Aorta (tissue), 5 donors: Measurements from ENCODE around the gene RIT1. TPM values are rescaled to one million over a fixed set of nuclear protein-coding genes. Genes with fewer than 3 reads are reported as not detected.

ENCODE experiments used
- ATAC-seq: fragments of 200-7000 bp; cut with Tn5 transposase; one replicate; pipeline ENCODE4 v1.9.1; 2022; ENCODE audit warnings: moderate library complexity; ENCODE audit not compliant: low FRiP score
- DNase-seq, 2 donors: peaks; one replicate each; pipeline ENCODE4 v3.0.0-alpha.2; 2020
- H3K27ac ChIP-seq, 2 donors: one replicate each; pipeline ENCODE4 v1.5.1; 2013; ENCODE audit warnings: low read length in 2 of 2, mild to moderate bottlenecking in 2 of 2, moderate library complexity in 2 of 2, control low read depth in 1 of 2, inconsistent platforms in 1 of 2, low read depth in 1 of 2
- H3K27me3 ChIP-seq, 2 donors: one replicate each; pipeline ENCODE4 v1.6.1; 2013; ENCODE audit warnings: control low read depth in 1 of 2, low read length in 1 of 2, mild to moderate bottlenecking in 1 of 2, moderate library complexity in 1 of 2; ENCODE audit not compliant: insufficient read depth in 2 of 2, control insufficient read depth in 1 of 2
- H3K36me3 ChIP-seq, 2 donors: one replicate each; pipeline ENCODE4 v1.6.1; 2013; ENCODE audit warnings: control low read depth in 1 of 2, low read length in 1 of 2, mild to moderate bottlenecking in 1 of 2; ENCODE audit not compliant: insufficient read depth in 2 of 2, control insufficient read depth in 1 of 2
- H3K4me1 ChIP-seq, 2 donors: one replicate each; pipeline ENCODE4 v1.6.1; 2013; ENCODE audit warnings: low read length in 2 of 2, control low read depth in 1 of 2, mild to moderate bottlenecking in 1 of 2, moderate library complexity in 1 of 2; ENCODE audit not compliant: insufficient read depth in 2 of 2, control insufficient read depth in 1 of 2
- H3K4me3 ChIP-seq, 2 donors: one replicate each; pipeline ENCODE4 v1.5.1; 2013; ENCODE audit warnings: low read length in 2 of 2, control low read depth in 1 of 2, mild to moderate bottlenecking in 1 of 2
- H3K9me3 ChIP-seq: one replicate; pipeline ENCODE4 v1.6.1; 2013; ENCODE audit warnings: mild to moderate bottlenecking, low read length; ENCODE audit not compliant: control insufficient read depth
- WGBS, 2 donors: extraction: QIAGEN DNeasy Blood & Tissue Kit; methylation state at CpG; one replicate each; pipeline ENCODE4 v1.1.7; 2013; 5-methylcytosine and 5-hydroxymethylcytosine counted together
- intact Hi-C, 2 donors: fragments of 100-400 bp; cut with DNase I; formaldehyde crosslinking; loops; one replicate each; pipeline versions ENCODE4 v1.14.2 to v1.15.0; 2022
- polyA plus RNA-seq, 2 donors: library from polyadenylated mRNA; stranded (reverse); fragments of 200-250 nt; gene quantifications; one replicate each; pipeline ENCODE4 v1.2.3, GENCODE V29; 2013
- total RNA-seq, 2 donors: library from RNA; stranded (reverse); fragmentation: NEBNext Ultra II Directional; extraction: Animal tissue kit (Norgen Biotek cat#: 25700); gene quantifications; one replicate each; pipeline ENCODE4 v1.2.1, GENCODE V29; 2021
- donor health status: healthy with polysubstance abuse.
- donor health status: Bipolar disorder and iron deficiency.
- donor health status: DM: no; HTN: no; CAD: no.
- donor health status: DM: no; HTN: no; CAD: no.
- donor health status: DM: yes; HTN: yes; CAD: no.

The RIT1 gene
- total and polyA plus RNA-seq, 4 donors = 16.4 to 49.9 (median 34.3) TPM

GRCh38 chr1:155890251-155890650, 20.9 kb downstream of the RIT1 start:
- 39 to 46% methylated on average over 3 of the region's 3 CpGs for WGBS, 2 donors
- no peak for DNase-seq
- intact Hi-C loops = loop anchor here in 1 of 2 donors (5.0 kb wide), 1 partner anchor 33 kb away; the partner anchor contains the start of genes GON4L and SYT11
- H3K4me1 ChIP-seq = no peaks in the 10 kb centered on the region
- H3K27ac ChIP-seq = peak overlapping the region in 1 of 2 donors; percentile 36
- H3K27me3 ChIP-seq = no peaks in the 10 kb centered on the region
- H3K9me3 ChIP-seq = no peaks in the 10 kb centered on the region
- H3K36me3 ChIP-seq = no peaks in the 10 kb centered on the region
- no peak overlapping the region for H3K4me3 ChIP-seq
- no peak for ATAC-seq

GRCh38 chr1:155889566-155889965, 21.6 kb downstream of the RIT1 start:
- H3K4me1 ChIP-seq = no peaks in the 10 kb centered on the region
- no peaks in the 10 kb centered on the region for H3K36me3 ChIP-seq
- no peaks in the 10 kb centered on the region for H3K9me3 ChIP-seq
- no peak overlapping the region for H3K4me3 ChIP-seq
- no peaks in the 10 kb centered on the region for H3K27me3 ChIP-seq
- 35 to 38% methylated on average over 2 of the region's 2 CpGs for WGBS, 2 donors
- DNase-seq (no peak), ATAC-seq (no peak)
- H3K27ac ChIP-seq = no peak overlapping the region
- intact Hi-C loops = no loop called here

DNA sequence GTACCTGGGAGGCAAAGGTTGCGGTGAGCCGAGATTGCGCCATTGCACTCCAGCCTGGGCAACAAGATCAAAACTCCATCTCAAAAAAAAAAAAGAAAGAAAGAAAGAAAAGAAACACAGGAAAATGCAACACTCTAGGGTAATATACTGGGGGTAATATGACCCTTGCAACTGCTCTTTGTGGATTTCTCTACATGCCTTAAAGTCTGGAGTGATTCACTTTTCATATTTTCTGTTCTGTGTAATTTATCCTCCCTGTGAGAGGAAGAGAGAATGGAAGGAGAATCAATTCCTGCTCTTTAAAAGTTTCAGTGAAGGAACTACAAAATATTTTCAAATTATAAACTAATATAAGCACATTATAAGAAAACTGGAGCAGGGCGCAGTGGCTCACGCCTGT, 22.7 kb downstream of the RIT1 start:
- H3K4me3 ChIP-seq = no peak overlapping the region
- ATAC-seq = no peak

GRCh38 chr1:155884982-155885381, 26.2 kb downstream of the RIT1 start:
- Histone ChIP-seq H3K4me1 (no peaks in the 10 kb centered on the region), H3K27ac (no peak overlapping the region), H3K4me3 (no peak overlapping the region), H3K27me3 (no peaks in the 10 kb centered on the region), H3K9me3 (no peaks in the 10 kb centered on the region), H3K36me3 (peaks cover 0 to 3% of the 10 kb centered on the region in 2 donors)
- DNase-seq = no peak
- intact Hi-C loops = no loop called here
- ATAC-seq = no peak

More for the DNA sequence above, 22.7 kb downstream of the RIT1 start:
- Histone ChIP-seq H3K9me3 (no peaks in the 10 kb centered on the region), H3K27me3 (no peaks in the 10 kb centered on the region), H3K27ac (no peak overlapping the region), H3K36me3 (no peaks in the 10 kb centered on the region), H3K4me1 (no peaks in the 10 kb centered on the region)
- no peak for DNase-seq
- WGBS, 2 donors = 97 to 99% methylated on average over 5 of the region's 5 CpGs
- intact Hi-C loops = no loop called here

GRCh38 chr1:155884031-155884960, 26.9 kb downstream of the RIT1 start:
- H3K9me3 ChIP-seq = no peaks in the 10 kb centered on the region
- H3K27ac ChIP-seq = peak overlapping the region in 1 of 2 donors; percentile 10
- no peak overlapping the region for H3K4me3 ChIP-seq
- intact Hi-C loops = no loop called here
- DNase-seq (no peak), ATAC-seq (no peak)
- peaks cover 0 to 3% of the 10 kb centered on the region in 2 donors for H3K36me3 ChIP-seq
- H3K4me1 ChIP-seq = no peaks in the 10 kb centered on the region
- no peaks in the 10 kb centered on the region for H3K27me3 ChIP-seq
- 47 to 49% methylated on average over 9 of the region's 9 CpGs for whole genome bisulfite sequencing, 2 donors

DNA sequence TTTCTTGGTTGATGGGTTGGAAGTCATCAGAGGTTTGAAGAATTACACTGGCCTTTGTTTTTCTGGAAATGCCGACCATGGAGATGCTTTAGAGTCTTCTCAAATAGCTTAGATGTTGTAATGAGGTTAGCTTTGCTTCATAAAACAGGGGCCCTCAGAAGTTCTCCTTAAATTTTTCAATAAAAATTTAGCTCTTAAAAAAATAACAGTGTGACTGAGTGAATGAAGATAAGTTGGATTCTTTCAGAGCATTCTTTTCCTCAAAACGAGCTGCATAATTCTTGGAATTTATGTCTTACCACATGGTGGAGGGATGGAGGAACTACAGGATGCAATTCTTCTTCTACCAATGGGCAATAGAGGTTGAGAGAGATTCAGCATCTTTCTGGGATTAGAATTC, 28.4 kb downstream of the RIT1 start:
- Histone ChIP-seq H3K4me3 (no peak overlapping the region), H3K4me1 (no peaks in the 10 kb centered on the region), H3K9me3 (no peaks in the 10 kb centered on the region), H3K27me3 (no peaks in the 10 kb centered on the region), H3K36me3 (peaks cover 0 to 3% of the 10 kb centered on the region in 2 donors), H3K27ac (no peak overlapping the region)
- intact Hi-C loops = no loop called here
- no peak for ATAC-seq
- 56 to 62% methylated on average over 2 of the region's 2 CpGs for WGBS, 2 donors
- no peak for DNase-seq

DNA sequence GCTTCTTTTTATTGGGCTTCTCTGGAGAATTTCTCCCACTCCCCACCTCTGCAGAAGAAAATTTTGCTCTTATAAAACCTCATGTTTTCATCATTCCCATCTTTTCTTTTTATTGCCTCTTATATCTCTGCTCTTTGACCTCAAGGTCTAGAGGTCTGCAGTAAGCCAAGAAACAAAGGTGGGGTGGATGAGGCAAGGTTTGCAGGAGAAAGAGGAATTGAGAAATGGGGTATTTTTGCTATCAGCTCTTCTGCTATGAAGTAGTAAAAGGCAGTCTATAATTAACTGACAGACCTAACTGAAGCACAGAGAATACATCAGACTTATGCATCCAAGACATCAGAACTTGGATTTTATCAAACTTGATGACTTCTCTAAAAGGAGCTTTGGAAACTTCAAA, 28.9 kb downstream of the RIT1 start:
- no peak for ATAC-seq
- peaks cover 0 to 3% of the 10 kb centered on the region in 2 donors for H3K36me3 ChIP-seq

GRCh38 chr1:155880950-155881349, 30.2 kb downstream of the RIT1 start:
- Histone ChIP-seq H3K27me3 (no peaks in the 10 kb centered on the region), H3K36me3 (peaks cover 0 to 3% of the 10 kb centered on the region in 2 donors), H3K4me3 (no peak overlapping the region), H3K27ac (no peak overlapping the region), H3K9me3 (no peaks in the 10 kb centered on the region), H3K4me1 (no peaks in the 10 kb centered on the region)
- intact Hi-C loops = no loop called here
- DNase-seq = no peak
- ATAC-seq = no peak
- WGBS, 2 donors = 86 to 89% methylated on average over 6 of the region's 6 CpGs

More for the DNA sequence above, 28.9 kb downstream of the RIT1 start:
- intact Hi-C loops = no loop called here
- DNase-seq = no peak
- Histone ChIP-seq H3K27ac (no peak overlapping the region), H3K9me3 (no peaks in the 10 kb centered on the region), H3K4me3 (no peak overlapping the region), H3K4me1 (no peaks in the 10 kb centered on the region), H3K27me3 (no peaks in the 10 kb centered on the region)

GRCh38 chr1:155880251-155880650, 30.9 kb downstream of the RIT1 start:
- Histone ChIP-seq H3K9me3 (no peaks in the 10 kb centered on the region), H3K36me3 (peaks cover 2 to 3% of the 10 kb centered on the region in 2 donors), H3K4me1 (no peaks in the 10 kb centered on the region), H3K4me3 (no peak overlapping the region), H3K27ac (no peak overlapping the region), H3K27me3 (no peaks in the 10 kb centered on the region)
- DNase-seq (no peak), ATAC-seq (no peak)
- WGBS, 2 donors = 97 to 98% methylated on average over 2 of the region's 2 CpGs
- intact Hi-C loops = no loop called here
